Fibroblast of pulmonary artery (primary cell): Measurements from ENCODE around the gene ZNF813.
A peak's percentile ranks its signal among the peaks of the same experiment; 100 is the strongest.
"Not testable (repeated sequence)": the region's sequence is repeated elsewhere in the genome, so short reads cannot be mapped to it uniquely, and the experiment has no call there.

Experiments
- DNase-seq: peaks from one replicate; pipeline ENCODE4 v3.0.0-alpha.2; 2010; ENCODE audit warnings: low read depth
- H3K4me3 ChIP-seq: replicated peaks from 2 replicates; pipeline ENCODE4 v1.5.1; 2011; ENCODE audit warnings: low read depth, mild to moderate bottlenecking, control low read depth, low read length, moderate library complexity
- CTCF ChIP-seq: IDR thresholded peaks from 2 replicates; pipeline ENCODE4 v1.5.1; 2011; ENCODE audit warnings: mild to moderate bottlenecking, control low read depth, low read length, inconsistent platforms; ENCODE audit errors: missing control alignments

ZNF813 gene

GRCh38 chr19:53466726-53467484 is 628 bp upstream of the ZNF813 start:
- DNase-seq, result no peak
- peak overlapping the region; percentile 92 for H3K4me3 ChIP-seq
- no peak for TF ChIP-seq CTCF

- peak overlapping the region; percentile 92 for H3K4me3 ChIP-seq
- DNase-seq, result not testable (repeated sequence)
Observed at GRCh38 chr19:53468628-53469027, 1.1 kb downstream of the ZNF813 start.

- no peak for TF ChIP-seq CTCF
- H3K4me3 ChIP-seq, result no peak overlapping the region
- no peak for DNase-seq
Observed at GRCh38 chr19:53471916-53472315, 4.4 kb downstream of the ZNF813 start.

GRCh38 chr19:53474832-53475231 is 7.3 kb downstream of the ZNF813 start:
- not testable (repeated sequence) for H3K4me3 ChIP-seq, DNase-seq

- H3K4me3 ChIP-seq, DNase-seq: not testable (repeated sequence)
Observed at GRCh38 chr19:53475470-53475869, 7.9 kb downstream of the ZNF813 start.

GRCh38 chr19:53483751-53484150 is 16.2 kb downstream of the ZNF813 start:
- H3K4me3 ChIP-seq, DNase-seq: not testable (repeated sequence)

GRCh38 chr19:53485046-53486004 is 17.8 kb downstream of the ZNF813 start:
- no peak for DNase-seq
- no peak for TF ChIP-seq CTCF
- H3K4me3 ChIP-seq, result no peak overlapping the region

GRCh38 chr19:53492153-53492552 is 24.6 kb downstream of the ZNF813 start:
- DNase-seq, result no peak
- TF ChIP-seq CTCF, result no peak
- no peak overlapping the region for H3K4me3 ChIP-seq

- not testable (repeated sequence) for DNase-seq, H3K4me3 ChIP-seq
Observed at GRCh38 chr19:53497311-53498023, 29.9 kb downstream of the ZNF813 start.

- not testable (repeated sequence) for H3K4me3 ChIP-seq, DNase-seq
Observed at GRCh38 chr19:53498024-53498395, 30.5 kb downstream of the ZNF813 start.

- DNase-seq, H3K4me3 ChIP-seq: not testable (repeated sequence)
Observed at GRCh38 chr19:53503151-53503550, 35.6 kb downstream of the ZNF813 start.

GRCh38 chr19:53503671-53504364 is 36.3 kb downstream of the ZNF813 start:
- H3K4me3 ChIP-seq, result not testable (repeated sequence)
- peak; percentile 12 for DNase-seq
